Subcutaneous abdominal adipose tissue (tissue), 5 donors: ENCODE measurements around the gene PLEKHH2.
A peak's percentile ranks its signal among the peaks of the same experiment; 100 is the strongest.
"Not testable (repeated sequence)": the region's sequence is repeated elsewhere in the genome, so short reads cannot be mapped to it uniquely, and the experiment has no call there.

Experiments
- H3K27ac ChIP-seq: one replicate; pipeline ENCODE4 v1.7.0; 2013; ENCODE audit warnings: low read depth, mild to moderate bottlenecking, inconsistent platforms, low read length, moderate library complexity
- H3K27me3 ChIP-seq, 5 donors: one replicate each; pipeline ENCODE4 v1.7.0; 2013; ENCODE audit warnings: low read length in 5 of 5, inconsistent platforms in 1 of 5; ENCODE audit not compliant: control insufficient read depth in 5 of 5, insufficient read depth in 4 of 5
- H3K36me3 ChIP-seq, 5 donors: one replicate each; pipeline ENCODE4 v1.7.0; 2013; ENCODE audit warnings: low read length in 5 of 5; ENCODE audit not compliant: control insufficient read depth in 5 of 5, insufficient read depth in 5 of 5
- H3K4me1 ChIP-seq, 5 donors: one replicate each; pipeline ENCODE4 v1.7.0; 2013; ENCODE audit warnings: low read length in 5 of 5, mild to moderate bottlenecking in 3 of 5, moderate library complexity in 1 of 5; ENCODE audit not compliant: control insufficient read depth in 5 of 5, insufficient read depth in 5 of 5
- H3K4me3 ChIP-seq, 5 donors: one replicate each; pipeline ENCODE4 v1.7.0; 2013; ENCODE audit warnings: low read length in 5 of 5, low read depth in 1 of 5
- H3K9ac ChIP-seq, 5 donors: one replicate each; pipeline ENCODE4 v1.7.0; 2013; ENCODE audit warnings: low read length in 5 of 5, mild to moderate bottlenecking in 4 of 5, moderate library complexity in 3 of 5
- H3K9me3 ChIP-seq, 5 donors: one replicate each; pipeline ENCODE4 v1.7.0; 2013; ENCODE audit warnings: low read length in 5 of 5; ENCODE audit not compliant: control insufficient read depth in 5 of 5
- donor health status: healthy.
- donor health status: healthy.
- donor health status: healthy.
- donor health status: healthy.
- donor health status: healthy.

PLEKHH2 gene

GRCh38 chr2:43677783-43678182 is 40.7 kb downstream of the PLEKHH2 start:
- H3K36me3 ChIP-seq, H3K27ac ChIP-seq, H3K9ac ChIP-seq, H3K4me3 ChIP-seq, H3K9me3 ChIP-seq, H3K27me3 ChIP-seq: not testable (repeated sequence)
- H3K4me1 ChIP-seq: peaks cover 1 to 14% (median 9%) of the 10 kb centered on the region in 5 donors

GRCh38 chr2:43685357-43685756 is 48.3 kb downstream of the PLEKHH2 start:
- H3K9ac ChIP-seq: no peak overlapping the region
- no peak overlapping the region for H3K4me3 ChIP-seq
- no peaks in the 10 kb centered on the region for H3K27me3 ChIP-seq
- no peaks in the 10 kb centered on the region for H3K36me3 ChIP-seq
- H3K27ac ChIP-seq: no peak overlapping the region
- H3K9me3 ChIP-seq: no peaks in the 10 kb centered on the region
- H3K4me1 ChIP-seq: no peaks in the 10 kb centered on the region

GRCh38 chr2:43689999-43690398 is 52.9 kb downstream of the PLEKHH2 start:
- Histone ChIP-seq H3K36me3 (no peaks in the 10 kb centered on the region), H3K27ac (no peak overlapping the region), H3K27me3 (no peaks in the 10 kb centered on the region), H3K4me1 (no peaks in the 10 kb centered on the region), H3K9me3 (no peaks in the 10 kb centered on the region), H3K4me3 (no peak overlapping the region), H3K9ac (no peak overlapping the region)

- H3K9ac ChIP-seq: no peak overlapping the region
- no peak overlapping the region for H3K27ac ChIP-seq
- H3K4me3 ChIP-seq: no peak overlapping the region
These were observed 55.5 kb downstream of the PLEKHH2 start for GRCh38 chr2:43692428-43692994.

DNA sequence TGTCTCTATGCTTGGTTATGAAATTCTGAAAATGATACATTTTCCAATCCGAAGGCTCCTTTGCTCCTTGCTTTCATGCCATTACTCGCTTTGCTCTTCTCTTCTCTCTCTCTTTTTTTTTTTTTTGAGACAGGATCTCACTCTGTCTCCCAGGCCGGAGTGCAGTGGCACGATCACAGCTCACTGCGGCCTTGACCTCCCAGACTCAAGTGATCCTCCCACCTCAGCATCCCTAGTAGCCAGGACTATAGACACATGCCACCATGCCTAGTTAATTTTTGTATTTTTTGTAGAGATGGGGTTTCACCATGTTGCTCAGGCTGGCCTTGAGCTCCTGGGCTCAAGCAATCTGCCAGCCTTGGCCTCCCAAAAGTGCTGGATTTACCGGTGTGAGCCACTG is 61.1 kb downstream of the PLEKHH2 start:
- H3K27ac ChIP-seq, H3K27me3 ChIP-seq, H3K9me3 ChIP-seq, H3K9ac ChIP-seq, H3K4me1 ChIP-seq, H3K4me3 ChIP-seq, H3K36me3 ChIP-seq: not testable (repeated sequence)

More at GRCh38 chr2:43692428-43692994, 55.5 kb downstream of the PLEKHH2 start:
- Histone ChIP-seq H3K4me1 (no peaks in the 10 kb centered on the region), H3K27me3 (no peaks in the 10 kb centered on the region), H3K9me3 (no peaks in the 10 kb centered on the region), H3K36me3 (peaks cover 0 to 4% (median 2%) of the 10 kb centered on the region in 5 donors)

DNA sequence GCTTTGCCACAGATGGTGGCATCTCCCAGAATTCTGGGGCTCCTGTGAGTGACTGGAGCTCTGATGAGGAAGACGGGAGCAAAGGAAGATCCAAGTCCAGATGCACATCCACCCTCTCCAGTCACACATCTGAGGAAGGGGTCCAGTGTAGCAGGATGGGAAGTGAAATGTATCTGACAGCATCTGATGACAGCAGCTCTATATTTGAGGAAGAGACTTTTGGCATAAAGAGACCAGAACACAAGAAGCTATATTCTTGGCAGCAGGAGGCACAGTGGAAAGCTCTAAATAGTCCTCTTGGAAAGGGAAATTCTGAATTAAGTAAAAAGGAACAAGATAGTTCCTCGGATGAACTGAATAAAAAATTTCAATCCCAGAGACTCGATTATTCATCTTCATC is 62.7 kb downstream of the PLEKHH2 start:
- no peak overlapping the region for H3K9ac ChIP-seq
- H3K27ac ChIP-seq: no peak overlapping the region
- no peak overlapping the region for H3K4me3 ChIP-seq

DNA sequence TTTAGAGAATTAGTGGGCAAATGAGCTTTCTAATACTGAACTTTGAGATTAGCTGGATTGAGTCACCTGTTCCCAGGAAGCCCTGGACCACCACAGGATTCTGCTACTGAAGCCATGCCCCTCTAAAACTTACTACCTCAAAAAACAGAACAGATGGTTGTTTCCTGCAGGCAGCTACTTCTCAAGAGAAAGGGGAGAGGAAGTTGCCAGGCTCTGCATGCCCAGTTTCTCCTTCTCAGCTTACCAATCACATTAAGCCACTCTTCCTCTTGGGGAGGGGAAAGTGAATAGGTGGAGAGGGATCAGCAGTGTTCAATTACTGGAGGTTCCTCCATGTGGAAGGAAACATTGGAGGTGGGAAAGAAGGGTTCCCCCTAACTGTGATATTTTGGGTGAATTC is 64.1 kb downstream of the PLEKHH2 start:
- no peak overlapping the region for H3K27ac ChIP-seq
- H3K9ac ChIP-seq: no peak overlapping the region
- H3K9me3 ChIP-seq: no peaks in the 10 kb centered on the region
- H3K4me1 ChIP-seq: peaks cover 0 to 6% (median 4%) of the 10 kb centered on the region in 5 donors
- H3K27me3 ChIP-seq: no peaks in the 10 kb centered on the region
- no peaks in the 10 kb centered on the region for H3K36me3 ChIP-seq
- no peak overlapping the region for H3K4me3 ChIP-seq

More for the DNA sequence above, 62.7 kb downstream of the PLEKHH2 start:
- Histone ChIP-seq H3K9me3 (no peaks in the 10 kb centered on the region), H3K4me1 (peaks cover 0 to 6% (median 4%) of the 10 kb centered on the region in 5 donors), H3K36me3 (peaks cover 0 to 4% (median 2%) of the 10 kb centered on the region in 5 donors), H3K27me3 (no peaks in the 10 kb centered on the region)

- H3K4me1 ChIP-seq: peaks cover 0 to 12% (median 5%) of the 10 kb centered on the region in 5 donors
- H3K36me3 ChIP-seq: peaks cover 0 to 5% (median 2%) of the 10 kb centered on the region in 5 donors
- peak overlapping the region; percentile 22 for H3K27ac ChIP-seq
- H3K9ac ChIP-seq: no peak overlapping the region
- H3K4me3 ChIP-seq: no peak overlapping the region
- H3K27me3 ChIP-seq: no peaks in the 10 kb centered on the region
- no peaks in the 10 kb centered on the region for H3K9me3 ChIP-seq
These were observed 70.4 kb downstream of the PLEKHH2 start for GRCh38 chr2:43707255-43708015.

DNA sequence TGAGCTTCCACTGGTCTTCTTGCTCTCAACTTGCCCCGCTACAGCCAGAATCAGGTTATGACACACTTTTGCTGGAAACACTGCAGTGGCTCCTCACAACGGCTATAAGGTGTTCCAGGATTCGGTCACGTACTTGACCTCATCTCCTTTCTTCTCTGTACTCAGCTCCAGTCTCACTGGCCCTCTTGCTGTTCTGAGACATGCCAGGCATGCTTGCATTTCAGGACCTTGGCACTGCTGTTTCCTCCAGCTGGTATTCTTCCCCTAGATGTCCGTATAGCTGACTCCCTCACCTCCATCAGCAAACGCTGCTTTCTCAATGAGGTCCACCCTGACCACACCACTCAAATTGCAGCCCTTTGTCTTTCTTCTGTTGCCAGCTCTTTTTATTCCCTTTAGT is 71.1 kb downstream of the PLEKHH2 start:
- Histone ChIP-seq H3K9ac (no peak overlapping the region), H3K4me3 (no peak overlapping the region), H3K27ac (peak overlapping the region; percentile 22), H3K4me1 (peaks cover 0 to 12% (median 5%) of the 10 kb centered on the region in 5 donors), H3K27me3 (no peaks in the 10 kb centered on the region), H3K36me3 (peaks cover 0 to 5% (median 2%) of the 10 kb centered on the region in 5 donors), H3K9me3 (no peaks in the 10 kb centered on the region)

GRCh38 chr2:43708891-43709290 is 71.8 kb downstream of the PLEKHH2 start:
- H3K27me3 ChIP-seq: no peaks in the 10 kb centered on the region
- no peaks in the 10 kb centered on the region for H3K9me3 ChIP-seq
- no peak overlapping the region for H3K27ac ChIP-seq
- H3K9ac ChIP-seq: no peak overlapping the region
- H3K4me3 ChIP-seq: no peak overlapping the region
- H3K36me3 ChIP-seq: peaks cover 0 to 5% (median 2%) of the 10 kb centered on the region in 5 donors
- H3K4me1 ChIP-seq: peaks cover 0 to 12% (median 5%) of the 10 kb centered on the region in 5 donors
